Activated naive CD8-positive, alpha-beta T cell treated with anti-CD3 and anti-CD28 coated beads for 36 hours (primary cell): Measurements from ENCODE around the gene EFHD2. TPM values are rescaled to one million over a fixed set of nuclear protein-coding genes. Genes with fewer than 3 reads are reported as not detected.
"Not testable (repeated sequence)": the region's sequence is repeated elsewhere in the genome, so short reads cannot be mapped to it uniquely, and the experiment has no call there.

Source experiments
- DNase-seq: peaks from one replicate; pipeline ENCODE4 v3.0.0; 2021
- H3K27ac Mint-ChIP-seq: one replicate; pipeline ENCODE4 v1.8.0; 2022; ENCODE audit warnings: mild to moderate bottlenecking, moderate library complexity, mixed read lengths
- H3K27me3 Mint-ChIP-seq: one replicate; pipeline ENCODE4 v1.8.0; 2022; ENCODE audit warnings: mild to moderate bottlenecking, mixed read lengths
- H3K36me3 Mint-ChIP-seq: one replicate; pipeline ENCODE4 v1.8.0; 2021; ENCODE audit warnings: mild to moderate bottlenecking, mixed read lengths
- H3K4me1 Mint-ChIP-seq: one replicate; pipeline ENCODE4 v1.8.0; 2021; ENCODE audit warnings: mixed read lengths
- H3K4me3 Mint-ChIP-seq: one replicate; pipeline ENCODE4 v1.8.0; 2022; ENCODE audit warnings: mild to moderate bottlenecking, moderate library complexity, mixed read lengths
- H3K9me3 Mint-ChIP-seq: one replicate; pipeline ENCODE4 v1.8.0; 2022; ENCODE audit warnings: mixed read lengths
- total RNA-seq, 2 experiments: library from RNA; stranded (reverse); gene quantifications; one replicate each; pipeline ENCODE4 v1.2.3, GENCODE V29; 2021

The EFHD2 gene
- total RNA-seq, 2 experiments from 2014 or later, result 45.6 to 46.2 TPM

DNA sequence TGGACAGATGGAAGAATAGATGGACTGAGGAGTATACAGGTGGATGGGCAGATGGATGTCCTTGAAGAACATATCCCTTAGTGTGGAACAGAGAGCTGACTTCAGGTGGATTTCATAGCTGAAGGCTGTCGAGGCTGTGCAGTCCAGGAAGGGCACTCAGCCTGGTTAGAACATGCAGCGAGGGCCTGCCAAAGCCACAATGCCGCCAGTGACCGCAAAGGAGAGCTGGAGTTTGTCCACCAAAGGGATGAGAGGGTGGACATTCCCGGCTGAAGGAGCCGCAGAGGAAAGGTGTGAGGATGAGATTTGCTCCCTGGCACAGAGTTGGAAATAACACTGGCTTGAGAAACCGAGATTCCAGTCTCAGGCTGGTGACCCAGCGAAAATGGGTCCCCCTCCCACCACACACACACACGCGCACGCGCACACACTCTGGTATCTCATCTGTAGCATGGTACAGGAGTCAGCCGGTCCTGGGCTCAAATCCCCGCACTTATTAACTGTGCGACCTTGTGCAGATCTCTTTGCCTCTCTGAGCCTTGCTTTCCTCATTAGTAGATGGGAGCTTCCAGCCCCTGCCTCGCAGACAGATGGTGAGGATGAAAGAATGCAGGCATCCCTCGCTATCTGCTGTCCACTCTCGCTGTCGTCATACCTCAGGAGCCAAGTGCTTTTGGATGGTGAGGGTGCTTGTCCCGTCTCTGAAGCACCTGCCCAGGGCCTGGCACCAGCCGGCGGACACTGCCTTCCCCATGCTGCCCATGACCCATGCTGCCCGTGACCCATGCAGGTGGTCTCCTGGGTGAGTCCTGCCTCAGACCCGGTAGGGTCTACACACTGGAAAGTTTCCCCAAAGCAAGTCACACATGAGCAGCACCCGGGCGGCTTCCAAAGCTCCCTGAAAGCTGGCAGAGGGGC, 26.8 kb upstream of the EFHD2 start:
- Mint-ChIP-seq H3K4me3 (no peak overlapping the region), H3K27ac (no peak overlapping the region), H3K36me3 (no peaks in the 10 kb centered on the region), H3K4me1 (peaks cover 20% of the 10 kb centered on the region), H3K27me3 (peaks cover 44% of the 10 kb centered on the region), H3K9me3 (no peaks in the 10 kb centered on the region)
- DNase-seq, result no peak

DNA sequence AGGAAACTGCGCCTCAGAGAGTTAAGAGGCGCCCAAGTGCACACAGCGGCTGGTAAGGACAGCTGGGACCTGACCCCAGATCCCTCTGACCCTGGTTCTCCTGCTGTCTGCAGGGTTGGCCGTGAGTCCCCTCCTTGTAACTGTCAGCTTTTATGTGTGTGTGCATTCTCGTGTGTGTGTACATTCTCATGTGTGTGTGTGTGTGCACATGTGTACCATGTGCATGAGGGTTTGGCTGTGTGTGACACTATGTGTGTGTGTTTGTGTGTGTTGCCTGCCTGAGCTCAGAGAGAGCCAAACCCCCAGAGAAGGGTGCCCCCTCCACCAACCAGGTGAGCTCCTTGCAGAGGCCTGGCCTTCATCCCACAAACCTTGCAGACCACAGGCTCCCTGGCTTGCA, 25.9 kb upstream of the EFHD2 start:
- DNase-seq, result no peak
- Mint-ChIP-seq H3K27me3 (peaks cover 45% of the 10 kb centered on the region), H3K4me3 (no peak overlapping the region), H3K36me3 (no peaks in the 10 kb centered on the region), H3K9me3 (no peaks in the 10 kb centered on the region), H3K4me1 (peaks cover 20% of the 10 kb centered on the region), H3K27ac (no peak overlapping the region)

DNA sequence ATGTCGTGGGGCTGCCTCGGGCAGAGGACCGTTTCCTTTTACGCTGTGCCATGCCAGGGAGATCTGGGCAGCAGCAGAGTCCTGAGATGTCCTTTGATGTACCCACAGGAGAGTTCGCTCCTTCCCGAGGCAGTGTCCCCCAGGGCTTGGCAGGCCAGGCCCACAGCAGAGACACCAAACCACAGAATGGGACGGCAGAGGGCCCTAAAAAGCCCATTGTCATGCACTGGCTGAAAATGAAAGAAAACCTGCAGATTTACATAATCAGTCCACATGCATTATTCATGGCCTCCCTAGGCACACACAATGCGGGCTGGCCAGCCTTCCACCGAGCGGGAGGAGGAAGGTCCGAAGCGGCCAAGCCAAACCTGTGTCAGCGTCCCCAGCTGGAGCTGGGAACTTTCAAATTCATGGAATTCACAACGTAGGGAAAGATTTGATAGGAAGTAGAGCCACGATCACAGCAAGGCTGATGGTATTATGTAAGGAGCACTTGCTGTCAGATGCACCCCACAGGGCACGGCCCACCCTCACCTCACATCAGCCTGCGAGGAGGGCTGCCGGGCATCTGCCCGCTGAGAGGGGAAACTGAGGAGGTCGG, 25.3 kb upstream of the EFHD2 start:
- H3K4me1 Mint-ChIP-seq, result peaks cover 20% of the 10 kb centered on the region
- DNase-seq, result no peak

DNA sequence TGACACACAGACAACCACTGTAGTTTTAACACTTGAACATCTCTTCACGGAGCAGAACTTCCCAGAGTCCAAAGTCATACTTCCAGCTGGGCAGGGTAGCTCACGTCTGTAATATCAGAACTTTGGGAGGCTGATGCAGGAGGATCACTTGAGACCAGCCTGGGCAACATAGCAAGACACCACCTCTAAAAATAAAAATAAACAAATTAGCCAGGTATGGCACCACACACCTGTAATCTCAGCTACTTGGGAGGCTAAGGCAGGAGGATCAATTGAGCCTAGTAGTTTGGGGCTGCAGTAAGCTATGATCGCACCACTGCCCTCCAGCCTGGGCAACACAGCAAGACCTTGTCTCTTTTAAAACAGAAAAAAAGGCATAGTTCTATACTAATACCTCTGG, 24.3 kb upstream of the EFHD2 start:
- Mint-ChIP-seq H3K36me3 (no peaks in the 10 kb centered on the region), H3K9me3 (no peaks in the 10 kb centered on the region), H3K27me3 (peaks cover 45% of the 10 kb centered on the region), H3K4me3 (no peak overlapping the region), H3K27ac (no peak overlapping the region), H3K4me1 (peaks cover 20% of the 10 kb centered on the region)
- DNase-seq, result no peak

More for the DNA sequence above, 25.3 kb upstream of the EFHD2 start:
- Mint-ChIP-seq H3K9me3 (no peaks in the 10 kb centered on the region), H3K27me3 (peaks cover 45% of the 10 kb centered on the region), H3K27ac (no peak overlapping the region), H3K36me3 (no peaks in the 10 kb centered on the region), H3K4me3 (no peak overlapping the region)

DNA sequence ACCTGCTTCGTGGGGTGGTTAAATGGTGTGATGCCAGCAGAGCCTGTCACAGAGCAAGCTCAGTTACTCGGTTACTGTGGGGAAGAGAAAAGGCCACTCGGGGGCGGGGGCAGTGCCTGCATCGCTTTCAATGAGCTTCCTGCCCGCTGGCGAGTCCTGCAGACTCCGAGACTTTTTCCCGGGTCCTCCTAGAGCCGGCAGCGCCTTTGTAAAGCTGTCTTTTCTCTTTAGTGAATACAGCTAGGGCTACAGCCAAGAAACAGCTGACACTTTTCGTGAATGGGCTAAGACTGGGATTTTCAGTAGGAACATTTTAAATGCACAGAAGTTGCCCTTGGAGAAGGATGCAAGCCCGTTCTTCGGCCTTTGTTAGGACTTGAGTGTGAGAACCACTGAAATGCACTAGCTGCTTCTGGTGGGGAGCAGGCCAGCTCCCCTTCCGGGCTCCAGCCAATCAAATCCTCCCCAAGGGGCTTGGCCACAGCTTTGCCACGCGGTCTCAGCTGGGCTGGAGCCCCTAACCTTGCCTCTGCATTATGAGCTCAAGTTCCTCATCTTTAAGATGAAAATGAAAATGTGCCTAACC, 23.4 kb upstream of the EFHD2 start:
- Mint-ChIP-seq H3K27ac (no peak overlapping the region), H3K36me3 (no peaks in the 10 kb centered on the region), H3K27me3 (peaks cover 45% of the 10 kb centered on the region), H3K4me3 (no peak overlapping the region), H3K9me3 (no peaks in the 10 kb centered on the region), H3K4me1 (peaks cover 20% of the 10 kb centered on the region)
- DNase-seq, result no peak

DNA sequence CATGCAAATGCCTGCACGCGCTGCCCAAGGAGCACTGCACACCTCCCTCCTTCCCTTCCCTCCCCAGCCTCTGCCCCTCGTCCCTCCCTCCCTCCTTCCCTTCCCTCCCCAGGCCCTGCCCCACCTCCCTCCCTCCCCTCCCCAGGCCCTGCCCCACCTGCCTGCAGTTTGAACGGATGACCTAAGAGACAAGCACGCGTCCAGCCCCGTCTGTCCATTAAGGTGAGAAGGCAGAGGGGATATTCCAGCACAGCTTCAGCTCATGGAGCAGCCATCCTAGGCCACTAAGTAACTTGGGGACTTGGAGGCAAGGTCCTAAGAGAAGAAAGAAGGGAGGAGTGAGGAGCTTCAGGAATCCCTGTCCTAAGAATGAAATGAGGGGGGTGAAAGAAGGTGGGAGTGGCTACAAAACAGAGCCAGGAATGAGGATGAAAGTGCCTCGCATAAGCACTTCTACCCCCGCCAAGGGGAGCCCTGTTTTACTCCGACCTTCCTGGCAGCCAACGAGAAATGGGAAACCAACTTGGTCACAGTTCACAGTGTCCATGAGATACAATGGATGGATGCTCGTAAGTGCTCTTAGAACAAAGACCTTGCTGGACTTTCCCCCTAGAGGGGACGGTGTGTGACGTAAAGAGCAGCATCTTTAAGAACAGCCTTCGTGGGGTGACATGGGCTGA, 21.3 kb upstream of the EFHD2 start:
- H3K36me3 Mint-ChIP-seq, result no peaks in the 10 kb centered on the region
- peaks cover 20% of the 10 kb centered on the region for H3K4me1 Mint-ChIP-seq
- no peak overlapping the region for H3K4me3 Mint-ChIP-seq
- H3K27me3 Mint-ChIP-seq, result peaks cover 40% of the 10 kb centered on the region
- DNase-seq, result no peak
- no peak overlapping the region for H3K27ac Mint-ChIP-seq
- H3K9me3 Mint-ChIP-seq, result no peaks in the 10 kb centered on the region

DNA sequence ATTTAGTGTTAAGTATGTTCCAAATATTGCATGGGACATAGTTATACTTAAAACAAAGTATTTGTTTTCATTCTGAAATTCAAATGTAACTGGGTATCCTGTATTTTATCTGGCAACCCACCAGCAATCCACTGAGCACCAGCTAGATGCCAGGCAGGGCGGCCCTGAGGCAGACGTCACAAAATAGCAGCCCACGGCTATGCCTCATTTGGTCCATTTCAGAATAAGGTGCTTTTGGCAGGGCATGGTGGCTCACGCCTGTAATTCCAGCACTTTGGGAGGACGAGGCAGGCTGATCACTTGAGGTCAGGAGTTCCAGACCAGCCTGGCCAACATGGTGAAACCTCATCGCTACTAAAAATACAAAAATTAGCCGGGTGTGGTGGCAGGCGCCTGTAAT, 19.9 kb upstream of the EFHD2 start:
- not testable (repeated sequence) for DNase-seq, H3K36me3 Mint-ChIP-seq, H3K9me3 Mint-ChIP-seq, H3K4me3 Mint-ChIP-seq, H3K27ac Mint-ChIP-seq
- H3K27me3 Mint-ChIP-seq, result peaks cover 31% of the 10 kb centered on the region
- H3K4me1 Mint-ChIP-seq, result peaks cover 14% of the 10 kb centered on the region

DNA sequence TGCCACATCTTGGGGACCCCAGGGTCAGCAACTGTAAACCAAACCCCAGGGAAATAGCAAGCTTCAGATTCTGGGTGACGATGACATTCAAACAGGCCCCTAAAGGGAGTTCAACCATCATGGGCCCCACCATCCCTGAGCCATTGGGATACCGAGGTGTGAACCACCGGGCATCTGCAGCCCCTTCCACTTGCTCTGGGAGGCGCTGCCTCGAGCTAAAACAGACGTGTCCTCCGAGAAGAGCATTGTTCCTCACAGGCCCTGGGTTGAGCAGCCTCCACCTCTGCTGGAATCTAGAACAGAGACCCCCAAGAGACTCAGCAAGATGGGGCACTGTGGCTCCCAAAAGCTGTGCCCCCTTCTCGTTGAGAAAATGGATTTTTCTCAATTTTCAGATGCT, 19.0 kb upstream of the EFHD2 start:
- Mint-ChIP-seq H3K27me3 (peaks cover 22% of the 10 kb centered on the region), H3K36me3 (no peaks in the 10 kb centered on the region), H3K4me3 (no peak overlapping the region), H3K4me1 (peaks cover 9% of the 10 kb centered on the region), H3K9me3 (no peaks in the 10 kb centered on the region), H3K27ac (no peak overlapping the region)
- DNase-seq, result no peak

DNA sequence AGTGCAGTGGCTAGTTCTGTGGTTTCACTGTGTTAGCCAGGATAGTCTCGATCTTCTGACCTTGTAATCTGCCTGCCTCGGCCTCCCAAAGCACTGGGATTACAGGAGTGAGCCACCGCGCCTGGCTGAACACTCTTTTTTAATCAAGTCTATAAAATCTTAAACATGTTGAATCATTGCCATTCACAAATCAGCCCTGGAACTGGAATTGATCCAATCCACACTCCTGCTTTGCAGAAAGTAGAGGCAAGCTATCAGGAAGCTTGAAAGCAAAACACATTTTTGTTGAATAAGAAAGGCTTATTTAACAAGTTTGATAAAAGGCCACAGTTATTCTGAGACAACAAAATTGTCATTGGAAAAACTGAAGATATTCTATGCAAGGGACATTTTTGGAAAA, 18.3 kb upstream of the EFHD2 start:
- no peak for DNase-seq
- Mint-ChIP-seq H3K36me3 (no peaks in the 10 kb centered on the region), H3K27me3 (peaks cover 17% of the 10 kb centered on the region), H3K9me3 (no peaks in the 10 kb centered on the region), H3K4me3 (no peak overlapping the region), H3K27ac (no peak overlapping the region), H3K4me1 (peaks cover 2% of the 10 kb centered on the region)

DNA sequence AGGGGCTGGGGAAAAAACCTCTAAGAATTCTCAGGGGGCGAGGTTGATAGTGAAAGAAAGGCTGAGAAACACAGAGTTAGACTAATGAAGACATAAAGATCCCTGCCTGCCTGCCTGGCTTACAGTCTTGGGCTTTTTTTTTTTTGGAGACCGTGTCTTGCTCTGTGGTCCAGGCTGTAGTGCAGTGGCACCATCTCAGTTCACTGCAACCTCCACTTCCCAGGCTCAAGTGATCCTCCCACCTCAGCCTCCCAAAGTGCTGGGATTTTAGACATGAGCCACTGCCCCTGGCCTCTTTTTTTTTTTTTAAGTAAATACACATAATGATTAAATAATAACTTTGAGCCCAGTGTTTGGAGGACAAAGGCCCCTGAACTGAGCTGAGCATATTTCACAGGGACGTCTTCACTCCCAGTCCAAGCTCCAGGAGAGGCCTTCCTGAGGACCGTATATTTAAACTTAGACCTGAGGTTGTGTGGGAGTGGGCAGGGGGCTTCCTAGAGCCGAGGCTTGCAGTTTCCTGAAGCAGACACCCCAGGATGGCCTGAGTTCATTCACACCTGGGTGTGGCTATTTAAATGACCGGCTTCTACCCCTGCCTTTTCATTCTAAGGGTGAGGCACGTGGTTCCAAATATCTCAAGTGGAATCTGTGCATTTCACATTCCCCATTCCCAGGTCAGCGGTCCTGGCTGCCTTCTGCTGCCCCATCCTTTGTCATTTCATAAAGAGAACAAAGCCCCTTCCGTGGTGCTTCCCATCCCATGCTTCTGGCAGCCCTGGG, 16.0 kb upstream of the EFHD2 start:
- Mint-ChIP-seq H3K36me3 (peaks cover 4% of the 10 kb centered on the region), H3K4me1 (no peaks in the 10 kb centered on the region), H3K4me3 (no peak overlapping the region), H3K27me3 (no peaks in the 10 kb centered on the region), H3K27ac (no peak overlapping the region), H3K9me3 (no peaks in the 10 kb centered on the region)
- DNase-seq, result no peak

DNA sequence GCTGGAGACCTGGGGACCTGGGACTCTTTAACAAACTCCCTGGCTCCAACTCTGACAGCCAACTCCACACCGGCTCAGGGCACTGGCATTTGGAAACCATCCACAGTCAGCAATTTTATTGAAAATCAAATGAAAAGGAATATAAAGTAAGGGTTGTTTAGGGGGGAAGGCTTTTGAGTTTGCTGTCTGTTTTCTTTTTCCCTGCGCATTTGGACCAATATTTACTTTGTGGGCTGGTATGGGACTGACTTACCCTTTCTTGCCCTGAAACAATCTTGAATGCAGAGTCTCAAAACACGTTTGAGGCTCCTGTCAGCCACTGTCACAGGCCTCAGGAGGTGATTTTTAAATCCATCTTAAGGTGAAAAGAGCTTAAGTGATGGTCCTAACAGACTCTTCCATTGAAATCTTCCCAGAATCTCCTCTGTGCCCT, 15.4 kb upstream of the EFHD2 start:
- no peak overlapping the region for H3K27ac Mint-ChIP-seq
- peaks cover 1% of the 10 kb centered on the region for H3K9me3 Mint-ChIP-seq
- DNase-seq, result no peak
- no peak overlapping the region for H3K4me3 Mint-ChIP-seq
- no peaks in the 10 kb centered on the region for H3K4me1 Mint-ChIP-seq
- peaks cover 4% of the 10 kb centered on the region for H3K36me3 Mint-ChIP-seq
- H3K27me3 Mint-ChIP-seq, result no peaks in the 10 kb centered on the region

DNA sequence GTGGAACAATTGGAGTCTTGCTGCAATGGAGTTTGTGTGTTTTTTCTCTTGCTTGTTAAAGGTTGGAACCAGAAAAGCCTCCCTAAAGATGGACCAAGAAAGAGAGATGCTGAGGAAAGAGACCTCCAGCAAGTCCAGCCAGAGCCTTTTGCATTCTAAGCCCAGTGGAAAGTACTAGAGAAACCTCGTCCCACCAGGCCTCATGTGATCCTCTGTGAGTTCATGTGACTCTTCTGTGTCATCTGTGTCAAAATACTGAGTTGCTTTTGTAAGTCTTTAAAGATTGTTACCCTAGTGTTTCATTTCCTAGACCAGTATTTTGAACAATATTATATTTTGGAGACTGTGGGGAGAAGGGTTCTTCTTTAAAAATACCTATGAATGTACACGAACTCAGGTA, 12.5 kb upstream of the EFHD2 start:
- no peak for DNase-seq
- H3K27me3 Mint-ChIP-seq, result no peaks in the 10 kb centered on the region
- no peak overlapping the region for H3K4me3 Mint-ChIP-seq
- peaks cover 4% of the 10 kb centered on the region for H3K36me3 Mint-ChIP-seq
- no peak overlapping the region for H3K27ac Mint-ChIP-seq
- H3K9me3 Mint-ChIP-seq, result peaks cover 4% of the 10 kb centered on the region
- no peaks in the 10 kb centered on the region for H3K4me1 Mint-ChIP-seq

DNA sequence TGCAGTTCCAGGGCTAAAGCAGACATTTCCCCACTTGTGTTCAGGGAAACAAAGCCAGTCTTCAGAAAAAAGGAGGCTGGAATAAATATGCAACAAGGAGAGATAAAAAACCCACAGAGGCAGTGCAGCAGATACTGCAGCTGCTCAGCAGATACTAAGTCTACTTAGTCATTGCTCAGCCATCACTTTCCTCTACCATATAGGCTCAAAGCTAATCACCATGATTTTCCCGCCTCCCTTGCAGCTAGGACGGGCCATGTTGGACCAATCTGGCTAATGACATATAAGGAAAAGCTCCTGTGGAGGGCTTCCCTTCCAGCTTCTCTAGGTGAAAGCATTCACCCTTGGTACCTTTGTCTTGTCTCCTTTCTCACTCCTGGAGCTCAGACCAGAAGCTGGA, 10.0 kb upstream of the EFHD2 start:
- H3K9me3 Mint-ChIP-seq, result peaks cover 4% of the 10 kb centered on the region
- no peak overlapping the region for H3K4me3 Mint-ChIP-seq
- no peaks in the 10 kb centered on the region for H3K27me3 Mint-ChIP-seq
- H3K27ac Mint-ChIP-seq, result no peak overlapping the region
- H3K4me1 Mint-ChIP-seq, result no peaks in the 10 kb centered on the region
- peaks cover 4% of the 10 kb centered on the region for H3K36me3 Mint-ChIP-seq
- DNase-seq, result no peak

DNA sequence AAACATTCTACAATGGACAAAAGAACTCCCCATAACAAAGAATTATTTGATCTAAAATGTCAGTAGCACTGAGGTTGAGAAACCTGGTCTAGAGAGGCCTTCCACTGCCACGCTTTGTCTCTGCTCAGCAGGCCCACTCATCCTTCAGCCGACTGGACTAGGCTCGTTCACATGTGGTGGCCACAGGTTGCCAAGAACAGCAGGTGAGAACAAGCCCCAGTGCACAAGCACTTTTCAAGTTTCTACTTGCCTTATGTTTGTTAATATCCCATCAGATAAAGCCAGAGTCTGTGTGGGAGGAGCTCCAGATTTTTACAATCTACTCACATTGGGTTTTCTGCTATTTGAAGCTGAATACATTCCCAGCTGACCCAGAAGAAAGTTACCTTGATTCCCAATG, 9.1 kb upstream of the EFHD2 start:
- DNase-seq, result no peak
- peaks cover 4% of the 10 kb centered on the region for H3K9me3 Mint-ChIP-seq
- peaks cover 4% of the 10 kb centered on the region for H3K36me3 Mint-ChIP-seq
- no peak overlapping the region for H3K27ac Mint-ChIP-seq
- H3K27me3 Mint-ChIP-seq, result no peaks in the 10 kb centered on the region
- H3K4me1 Mint-ChIP-seq, result no peaks in the 10 kb centered on the region
- H3K4me3 Mint-ChIP-seq, result no peak overlapping the region
